H9 (cell line): ENCODE results near the gene KCNIP4. TPM values are rescaled to one million over a fixed set of nuclear protein-coding genes. Genes with fewer than 3 reads are reported as not detected.

Source experiments
- DNase-seq: peaks from one replicate; pipeline ENCODE4 v3.0.0-alpha.2; 2017
- H2AFZ ChIP-seq: one replicate; pipeline ENCODE4 v1.6.1; 2013; ENCODE audit warnings: mild to moderate bottlenecking, low read length, control low read depth, moderate library complexity
- H2AK5ac ChIP-seq: 2 replicates; pipeline ENCODE4 v1.6.1; 2013; ENCODE audit warnings: low read length, control low read depth, mixed read lengths; ENCODE audit not compliant: insufficient read length
- H2BK120ac ChIP-seq: one replicate; pipeline ENCODE4 v1.6.1; 2013; ENCODE audit warnings: low read depth, mild to moderate bottlenecking, low read length, control low read depth, inconsistent platforms; ENCODE audit not compliant: poor library complexity, severe bottlenecking
- H2BK12ac ChIP-seq: 2 replicates; pipeline ENCODE4 v1.6.1; 2013; ENCODE audit warnings: low read length, control low read depth, mixed read lengths, low read depth; ENCODE audit not compliant: insufficient read length
- H2BK15ac ChIP-seq: 2 replicates; pipeline ENCODE4 v1.6.1; 2013; ENCODE audit warnings: low read depth, low read length, control low read depth
- H2BK20ac ChIP-seq: one replicate; pipeline ENCODE4 v1.6.1; 2013; ENCODE audit warnings: low read depth, mild to moderate bottlenecking, low read length, control low read depth, inconsistent platforms; ENCODE audit not compliant: poor library complexity, severe bottlenecking
- H2BK5ac ChIP-seq: 2 replicates; pipeline ENCODE4 v1.6.1; 2013; ENCODE audit warnings: low read length, control low read depth, mixed read lengths; ENCODE audit not compliant: insufficient read length
- H3K14ac ChIP-seq: 2 replicates; pipeline ENCODE4 v1.6.1; 2013; ENCODE audit warnings: low read length, control low read depth; ENCODE audit not compliant: insufficient read depth
- H3K18ac ChIP-seq: 2 replicates; pipeline ENCODE4 v1.6.1; 2013; ENCODE audit warnings: low read depth, mild to moderate bottlenecking, mixed read lengths, low read length, control low read depth; ENCODE audit not compliant: insufficient read length
- H3K23ac ChIP-seq: 2 replicates; pipeline ENCODE4 v1.6.1; 2013; ENCODE audit warnings: low read length, control low read depth, mixed read lengths, low read depth; ENCODE audit not compliant: insufficient read length
- H3K23me2 ChIP-seq: 2 replicates; pipeline ENCODE4 v1.6.1; 2013; ENCODE audit warnings: low read depth, mild to moderate bottlenecking, mixed read lengths, low read length, control low read depth; ENCODE audit not compliant: insufficient read length, poor library complexity, severe bottlenecking
- H3K27ac ChIP-seq: 2 replicates; pipeline ENCODE4 v1.5.1; 2013; ENCODE audit warnings: low read length, control low read depth, mixed read lengths, low read depth; ENCODE audit not compliant: insufficient read length
- H3K27me3 ChIP-seq: 2 replicates; pipeline ENCODE4 v1.6.1; 2013; ENCODE audit warnings: low read length, control low read depth, inconsistent platforms; ENCODE audit not compliant: insufficient read depth
- H3K4ac ChIP-seq: 2 replicates; pipeline ENCODE4 v1.6.1; 2013; ENCODE audit warnings: low read depth, mild to moderate bottlenecking, control low read depth, inconsistent platforms, low read length, moderate library complexity
- H3K4me1 ChIP-seq: 2 replicates; pipeline ENCODE4 v1.6.1; 2013; ENCODE audit warnings: low read length, control low read depth, inconsistent platforms; ENCODE audit not compliant: insufficient read depth
- H3K4me2 ChIP-seq: 2 replicates; pipeline ENCODE4 v1.6.1; 2013; ENCODE audit warnings: low read length, control low read depth, mixed read lengths; ENCODE audit not compliant: insufficient read length, insufficient read depth
- H3K56ac ChIP-seq: 2 replicates; pipeline ENCODE4 v1.6.1; 2013; ENCODE audit warnings: low read depth, mild to moderate bottlenecking, mixed read lengths, low read length, control low read depth; ENCODE audit not compliant: insufficient read length
- H3K79me1 ChIP-seq: 2 replicates; pipeline ENCODE4 v1.6.1; 2013; ENCODE audit warnings: low read depth, mild to moderate bottlenecking, moderate library complexity, low read length, control low read depth, inconsistent platforms; ENCODE audit not compliant: insufficient read depth, poor library complexity, severe bottlenecking
- H3K79me2 ChIP-seq: 2 replicates; pipeline ENCODE4 v1.6.1; 2013; ENCODE audit warnings: low read length, control low read depth, inconsistent platforms; ENCODE audit not compliant: insufficient read depth
- H3K9ac ChIP-seq: 2 replicates; pipeline ENCODE4 v1.6.1; 2013; ENCODE audit warnings: low read length, control low read depth, mixed read lengths; ENCODE audit not compliant: insufficient read length; ENCODE audit errors: extremely low read depth
- H3K9me3 ChIP-seq: one replicate; pipeline ENCODE4 v1.6.1; 2013; ENCODE audit warnings: low read depth, low read length, inconsistent platforms; ENCODE audit not compliant: control insufficient read depth
- H3T11ph ChIP-seq: one replicate; pipeline ENCODE4 v1.6.1; 2013; ENCODE audit warnings: mild to moderate bottlenecking, low read length, control low read depth, inconsistent platforms
- H4K20me1 ChIP-seq: one replicate; pipeline ENCODE4 v1.6.1; 2013; ENCODE audit not compliant: control insufficient read depth, insufficient read length, insufficient read depth
- H4K5ac ChIP-seq: 2 replicates; pipeline ENCODE4 v1.6.1; 2013; ENCODE audit warnings: low read depth, mild to moderate bottlenecking, mixed read lengths, low read length, control low read depth; ENCODE audit not compliant: insufficient read length
- H4K8ac ChIP-seq: replicated peaks from 2 replicates; pipeline ENCODE4 v1.6.1; 2013; ENCODE audit warnings: low read length, control low read depth, mixed read lengths, low read depth; ENCODE audit not compliant: insufficient read length
- H4K91ac ChIP-seq: 2 replicates; pipeline ENCODE4 v1.6.1; 2013; ENCODE audit warnings: low read depth, mild to moderate bottlenecking, moderate library complexity, mixed read lengths, low read length, control low read depth; ENCODE audit not compliant: insufficient read length
- H3K27ac Mint-ChIP-seq, 3 experiments: 2 replicates in 2 of 3; 3 replicates in 1 of 3; pipeline ENCODE4 v1.8.0; 2020 to 2021; ENCODE audit warnings: mixed read lengths in 3 of 3, mild to moderate bottlenecking in 1 of 3, moderate library complexity in 1 of 3
- H3K27me3 Mint-ChIP-seq: 2 replicates; pipeline ENCODE4 v1.8.0; 2021; ENCODE audit warnings: low read depth, mild to moderate bottlenecking, moderate library complexity, mixed read lengths
- H3K36me3 Mint-ChIP-seq, 3 experiments: 2 replicates in 2 of 3; 3 replicates in 1 of 3; pipeline ENCODE4 v1.8.0; 2020 to 2021; ENCODE audit warnings: low read depth in 3 of 3, mixed read lengths in 3 of 3; ENCODE audit not compliant: insufficient read depth in 1 of 3
- H3K4me1 Mint-ChIP-seq, 2 experiments: 2 replicates each; pipeline ENCODE4 v1.8.0; 2020; ENCODE audit warnings: mixed read lengths in 2 of 2
- H3K4me3 Mint-ChIP-seq, 2 experiments: 2 replicates in 1 of 2; 3 replicates in 1 of 2; pipeline ENCODE4 v1.8.0; 2020 to 2021; ENCODE audit warnings: mild to moderate bottlenecking in 2 of 2, mixed read lengths in 2 of 2, moderate library complexity in 1 of 2
- H3K9me3 Mint-ChIP-seq, 2 experiments: 2 replicates in 1 of 2; 3 replicates in 1 of 2; pipeline ENCODE4 v1.8.0; 2020; ENCODE audit warnings: mild to moderate bottlenecking in 2 of 2, mixed read lengths in 2 of 2, moderate library complexity in 1 of 2
- WGBS: extraction: QIAGEN DNeasy Blood & Tissue Kit; methylation state at CpG from one replicate; pipeline ENCODE4 v1.1.7; 2013; ENCODE audit warnings: missing lambda C conversion rate, low lambda C conversion rate, mixed read lengths; ENCODE audit not compliant: insufficient read length; ENCODE audit errors: extremely low coverage; 5-methylcytosine and 5-hydroxymethylcytosine counted together
- total RNA-seq: library from RNA; stranded (reverse); gene quantifications from 2 replicates; pipeline ENCODE4 v1.2.1, GENCODE V29; 2021
- TF ChIP-seq, protein P1 (sequence below): fragments of 200-600 bp; sonication (generic); conservative IDR thresholded peaks from 3 replicates; pipeline ENCODE4 v1.8.0; 2021; ENCODE audit warnings: antibody characterized with exemption, mild to moderate bottlenecking

Gene KCNIP4
- total RNA-seq, 1 experiment from 2014 or later: not detected

DNA sequence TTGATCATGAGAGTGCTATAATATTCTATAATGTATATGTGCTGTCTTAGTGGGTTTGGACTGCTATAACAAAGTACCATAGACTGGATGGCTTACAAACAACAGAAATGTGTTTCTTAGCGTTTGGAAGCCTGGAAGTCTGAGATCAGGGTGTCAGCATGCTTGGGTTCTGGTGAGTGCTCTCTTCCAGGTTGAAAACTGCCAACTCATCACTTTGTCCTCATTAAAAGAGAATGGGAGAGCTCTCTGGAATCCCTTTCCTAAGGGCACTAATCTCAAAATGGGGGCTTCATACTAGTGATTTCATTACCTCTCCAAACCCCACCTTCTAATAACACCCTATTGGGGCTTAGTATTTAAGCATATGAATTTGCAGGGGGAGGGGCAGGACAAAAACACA, 33.5 kb upstream of the KCNIP4 start:
- Histone ChIP-seq H3K4me2 (no peak overlapping the region), H3K23ac (no peak overlapping the region), H2AK5ac (no peak overlapping the region), H3K4ac (no peak overlapping the region), H3T11ph (no peak overlapping the region), H3K79me1 (no peaks in the 10 kb centered on the region), H4K91ac (no peak overlapping the region), H2BK15ac (no peak overlapping the region), H3K79me2 (no peaks in the 10 kb centered on the region), H3K14ac (no peak overlapping the region), H3K23me2 (no peaks in the 10 kb centered on the region), H4K5ac (no peak overlapping the region), H2BK120ac (no peak overlapping the region), H3K9me3 (no peaks in the 10 kb centered on the region), H2BK20ac (no peak overlapping the region), H3K56ac (no peak overlapping the region), H4K20me1 (no peaks in the 10 kb centered on the region), H3K27me3 (no peaks in the 10 kb centered on the region), H4K8ac (no peak overlapping the region), H2BK5ac (no peak overlapping the region), H3K4me1 (no peaks in the 10 kb centered on the region), H2AFZ (no peak overlapping the region), H3K9ac (no peak overlapping the region), H3K27ac (no peak overlapping the region), H2BK12ac (no peak overlapping the region), H3K18ac (no peak overlapping the region)
- no peak overlapping the region for H3K27ac Mint-ChIP-seq
- TF ChIP-seq, protein P1, sequence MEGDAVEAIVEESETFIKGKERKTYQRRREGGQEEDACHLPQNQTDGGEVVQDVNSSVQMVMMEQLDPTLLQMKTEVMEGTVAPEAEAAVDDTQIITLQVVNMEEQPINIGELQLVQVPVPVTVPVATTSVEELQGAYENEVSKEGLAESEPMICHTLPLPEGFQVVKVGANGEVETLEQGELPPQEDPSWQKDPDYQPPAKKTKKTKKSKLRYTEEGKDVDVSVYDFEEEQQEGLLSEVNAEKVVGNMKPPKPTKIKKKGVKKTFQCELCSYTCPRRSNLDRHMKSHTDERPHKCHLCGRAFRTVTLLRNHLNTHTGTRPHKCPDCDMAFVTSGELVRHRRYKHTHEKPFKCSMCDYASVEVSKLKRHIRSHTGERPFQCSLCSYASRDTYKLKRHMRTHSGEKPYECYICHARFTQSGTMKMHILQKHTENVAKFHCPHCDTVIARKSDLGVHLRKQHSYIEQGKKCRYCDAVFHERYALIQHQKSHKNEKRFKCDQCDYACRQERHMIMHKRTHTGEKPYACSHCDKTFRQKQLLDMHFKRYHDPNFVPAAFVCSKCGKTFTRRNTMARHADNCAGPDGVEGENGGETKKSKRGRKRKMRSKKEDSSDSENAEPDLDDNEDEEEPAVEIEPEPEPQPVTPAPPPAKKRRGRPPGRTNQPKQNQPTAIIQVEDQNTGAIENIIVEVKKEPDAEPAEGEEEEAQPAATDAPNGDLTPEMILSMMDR: no peak
- no peaks in the 10 kb centered on the region for H3K9me3 Mint-ChIP-seq
- no CpG with 5 or more reads among the region's 1 CpG for WGBS
- no peaks in the 10 kb centered on the region for H3K36me3 Mint-ChIP-seq
- no peak for DNase-seq
- no peak overlapping the region for H3K4me3 Mint-ChIP-seq
- no peaks in the 10 kb centered on the region for H3K27me3 Mint-ChIP-seq
- no peaks in the 10 kb centered on the region for H3K4me1 Mint-ChIP-seq
